OCI-M2 (cell line): ENCODE measurements around the gene ST7.
"Not testable (repeated sequence)": the region's sequence is repeated elsewhere in the genome, so short reads cannot be mapped to it uniquely, and the experiment has no call there.

Experiments
- DNase-seq: peaks from one replicate; lab custom pipeline; 2025; ENCODE audit not compliant: unreplicated experiment; lab: John Stamatoyannopoulos, UW

ST7 gene, protein sequence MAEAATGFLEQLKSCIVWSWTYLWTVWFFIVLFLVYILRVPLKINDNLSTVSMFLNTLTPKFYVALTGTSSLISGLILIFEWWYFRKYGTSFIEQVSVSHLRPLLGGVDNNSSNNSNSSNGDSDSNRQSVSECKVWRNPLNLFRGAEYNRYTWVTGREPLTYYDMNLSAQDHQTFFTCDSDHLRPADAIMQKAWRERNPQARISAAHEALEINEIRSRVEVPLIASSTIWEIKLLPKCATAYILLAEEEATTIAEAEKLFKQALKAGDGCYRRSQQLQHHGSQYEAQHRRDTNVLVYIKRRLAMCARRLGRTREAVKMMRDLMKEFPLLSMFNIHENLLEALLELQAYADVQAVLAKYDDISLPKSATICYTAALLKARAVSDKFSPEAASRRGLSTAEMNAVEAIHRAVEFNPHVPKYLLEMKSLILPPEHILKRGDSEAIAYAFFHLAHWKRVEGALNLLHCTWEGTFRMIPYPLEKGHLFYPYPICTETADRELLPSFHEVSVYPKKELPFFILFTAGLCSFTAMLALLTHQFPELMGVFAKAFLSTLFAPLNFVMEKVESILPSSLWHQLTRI

GRCh38 chr7:116953372-116953905, at the start of gene ST7:
Gene ST7, plus strand, starts transcription at chr7:116953501. Its CDS starts 40 bp downstream, at chr7:116953541.
- no peak for DNase-seq

GRCh38 chr7:116906391-116906790, 46.9 kb upstream of the ST7 start:
- DNase-seq = no peak

DNA sequence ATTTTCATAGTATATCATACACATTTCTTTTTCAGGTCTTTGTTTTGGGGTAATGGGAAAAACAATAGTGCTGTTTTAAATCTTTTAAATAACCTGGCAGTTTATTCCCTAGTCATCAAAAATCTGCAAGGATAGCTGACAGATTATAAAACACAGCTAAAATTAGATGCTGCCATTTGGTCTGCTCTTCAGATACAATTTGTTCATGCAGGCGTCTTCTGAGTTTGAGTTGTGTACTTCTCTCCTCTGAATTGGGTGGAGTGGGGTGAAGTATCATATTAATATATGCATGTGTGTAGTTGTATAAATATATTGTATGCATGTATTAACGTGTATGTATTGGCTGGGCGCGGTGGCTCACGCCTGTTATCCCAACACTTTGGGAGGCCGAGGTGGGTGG, 42.9 kb upstream of the ST7 start:
- DNase-seq = no peak

DNA sequence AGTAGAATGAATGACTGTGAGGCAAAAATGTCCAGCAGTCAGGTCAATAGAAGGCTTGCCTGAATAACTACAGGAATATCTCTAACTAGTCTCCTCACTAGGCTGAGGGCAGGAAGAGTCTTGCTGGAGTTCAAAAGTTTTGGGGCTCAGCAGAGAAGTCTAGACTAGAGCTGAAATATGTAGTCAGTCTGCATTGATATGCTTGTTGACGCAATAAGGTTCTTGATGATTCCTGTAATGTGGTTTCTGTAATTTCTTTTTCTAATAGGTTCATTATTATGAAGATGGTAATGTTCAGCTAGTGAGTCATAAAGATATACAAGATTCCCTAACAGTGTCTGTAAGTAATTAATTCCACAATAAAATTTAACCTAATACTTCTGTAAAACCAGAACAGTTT, 41.5 kb upstream of the ST7 start:
- no peak for DNase-seq

DNA sequence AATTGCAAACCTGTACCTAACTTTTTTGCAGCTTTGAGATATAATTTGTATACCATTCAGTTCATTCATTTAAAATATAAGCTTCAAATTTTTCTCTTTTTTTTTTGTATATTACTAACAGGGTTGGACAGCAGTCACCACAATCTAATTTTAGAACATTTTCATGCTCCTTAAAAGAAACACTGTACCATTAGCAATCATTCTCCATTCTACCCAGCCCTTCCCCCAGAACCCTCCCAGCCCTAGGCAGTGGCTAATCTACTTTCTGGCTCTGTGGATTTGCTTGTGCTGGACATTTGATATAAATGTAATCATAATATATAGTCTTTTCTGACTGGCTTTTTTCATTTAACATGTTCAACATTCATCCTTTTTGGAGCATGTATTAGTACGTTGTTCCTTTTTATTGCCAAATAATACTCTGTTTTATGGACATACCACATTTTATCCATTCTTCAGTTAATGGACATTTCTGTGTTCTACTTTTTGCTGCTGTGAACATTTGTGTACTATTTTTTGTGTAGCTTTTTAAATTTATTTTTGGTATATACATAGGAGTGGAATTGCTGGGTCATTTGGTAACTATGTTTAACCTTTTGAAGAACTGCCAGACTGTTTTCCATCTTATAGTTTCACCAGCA, 40.9 kb upstream of the ST7 start:
- no peak for DNase-seq

DNA sequence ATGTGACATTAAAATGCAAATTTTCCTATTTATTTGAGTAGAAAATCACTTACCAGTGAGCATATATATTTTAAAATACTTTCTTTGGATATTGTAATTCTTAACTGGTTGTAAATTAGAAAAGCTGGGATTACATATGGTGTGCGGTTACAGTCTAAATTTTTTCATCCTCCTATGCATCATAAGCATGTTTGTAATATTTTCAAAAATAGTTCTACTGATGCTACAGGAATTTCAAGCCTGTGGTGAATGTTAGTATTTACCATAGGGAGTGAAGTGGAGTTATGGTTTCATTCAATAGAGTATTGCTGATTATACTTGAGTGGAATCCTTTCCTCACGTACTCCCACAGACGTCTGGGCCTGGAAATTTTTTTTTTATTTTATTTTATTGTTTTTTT, 34.6 kb upstream of the ST7 start:
- no peak for DNase-seq

DNA sequence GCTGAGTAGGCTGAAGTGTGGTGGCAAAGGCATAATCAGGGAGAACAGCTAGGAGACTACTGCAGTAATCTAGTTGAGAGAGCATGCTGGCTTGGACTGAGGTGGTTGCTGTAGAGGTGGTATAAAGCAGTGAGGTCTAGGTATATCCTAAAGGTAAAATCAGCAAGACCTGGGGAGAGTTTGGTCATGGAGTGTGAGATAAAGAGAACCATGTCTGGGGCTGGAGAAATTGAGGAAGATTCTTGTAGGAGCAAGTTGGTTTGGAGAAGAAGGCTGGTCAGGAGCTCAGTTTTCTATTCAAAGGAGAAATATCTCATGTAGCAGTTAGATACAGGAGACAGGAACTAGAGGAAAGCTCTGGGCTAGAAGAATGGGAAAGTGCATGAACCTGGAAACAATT, 32.9 kb upstream of the ST7 start:
- DNase-seq = no peak

- DNase-seq = no peak
Measured at GRCh38 chr7:116922545-116922944, 30.8 kb upstream of the ST7 start.

GRCh38 chr7:116924741-116925140, 28.6 kb upstream of the ST7 start:
- no peak for DNase-seq

DNA sequence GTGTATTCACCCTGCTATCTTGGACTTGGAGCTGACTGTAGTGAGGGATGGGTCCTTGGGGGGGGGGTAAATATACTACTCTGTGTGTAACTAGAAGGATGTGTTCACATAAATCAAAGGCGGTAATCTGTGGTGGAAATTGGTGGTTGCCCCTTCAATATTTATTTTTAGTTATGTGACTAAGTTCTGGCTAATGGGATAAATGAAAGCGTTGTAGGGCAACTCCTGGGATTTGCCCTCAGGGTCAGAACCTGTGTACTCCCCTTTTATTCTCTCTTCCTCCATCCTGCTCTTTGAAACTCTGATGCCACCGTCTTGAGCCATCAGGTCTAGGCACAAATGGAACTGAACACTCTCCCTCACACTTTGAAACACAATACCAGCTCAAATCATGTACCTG, 24.3 kb upstream of the ST7 start:
- no peak for DNase-seq

DNA sequence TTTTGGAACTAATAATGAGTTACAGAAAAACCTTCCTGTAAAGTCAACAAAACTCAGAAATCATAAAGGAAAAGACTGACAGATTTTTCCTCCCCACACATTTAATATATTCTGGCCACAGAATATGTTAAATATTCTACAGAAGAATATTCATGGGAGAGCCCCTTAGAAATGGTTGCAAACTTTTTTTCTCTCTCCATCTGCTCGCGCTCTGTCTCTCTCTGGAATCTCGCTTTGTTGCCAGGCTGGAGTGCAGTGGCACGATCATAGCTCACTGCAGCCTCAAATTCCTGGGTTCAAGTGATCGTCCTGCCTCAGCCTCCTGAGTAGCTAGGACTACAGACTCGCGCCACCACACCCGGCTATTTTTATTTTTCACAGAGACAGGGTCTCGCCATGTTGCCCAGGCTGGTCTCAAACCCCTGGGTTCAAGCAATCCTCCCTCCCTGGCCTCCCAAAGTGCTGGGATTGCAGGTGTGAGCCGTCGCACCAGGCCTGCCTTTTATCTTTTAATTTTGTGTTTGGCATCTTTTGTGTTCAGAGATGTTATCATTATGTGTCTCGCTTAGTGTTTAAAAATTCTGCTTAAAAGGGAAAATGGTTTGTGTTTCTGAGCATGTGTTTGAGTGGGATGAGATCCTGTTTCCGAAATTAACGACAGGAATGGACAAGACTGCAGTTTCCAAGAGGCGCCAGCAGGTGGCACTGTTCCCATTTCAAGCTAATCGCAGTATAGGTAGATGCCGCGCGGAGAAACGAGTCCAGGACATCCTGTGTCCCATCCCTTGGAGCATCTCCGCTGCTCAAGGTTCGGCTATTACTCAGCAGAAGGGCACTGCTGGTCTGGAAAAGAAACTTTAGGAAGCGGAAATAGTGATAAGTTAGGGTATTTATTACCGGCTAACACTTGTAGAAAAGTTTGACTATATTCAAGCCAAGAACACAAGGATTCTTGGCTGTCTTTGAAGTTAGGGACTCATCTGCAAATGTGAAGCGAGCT, 23.1 kb upstream of the ST7 start:
- DNase-seq = peak; percentile 94

DNA sequence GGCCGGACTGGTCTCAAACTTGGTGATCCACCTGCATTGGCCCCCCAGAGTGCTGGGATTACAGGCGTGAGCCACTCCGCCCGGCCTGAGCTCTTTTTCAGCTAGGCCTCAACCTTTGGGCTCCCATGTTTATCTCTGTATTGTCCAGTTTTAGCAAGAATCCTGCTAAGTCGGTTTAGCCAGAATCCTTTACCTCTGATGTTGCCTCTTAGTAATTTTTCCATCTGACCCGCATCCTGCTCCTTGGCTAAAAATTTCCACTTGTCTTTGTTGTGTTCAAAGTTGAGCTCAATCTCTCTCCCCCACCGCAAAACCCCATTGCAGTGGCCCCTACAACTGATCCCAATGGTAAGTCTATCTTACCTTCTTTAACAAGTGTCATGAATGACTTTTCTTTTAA, 20.7 kb upstream of the ST7 start:
- no peak for DNase-seq

- no peak for DNase-seq
Measured at GRCh38 chr7:116933465-116933864, 19.8 kb upstream of the ST7 start.

GRCh38 chr7:116934580-116934979, 18.7 kb upstream of the ST7 start:
- DNase-seq = no peak

GRCh38 chr7:116936844-116937243, 16.5 kb upstream of the ST7 start:
- DNase-seq = not testable (repeated sequence)

DNA sequence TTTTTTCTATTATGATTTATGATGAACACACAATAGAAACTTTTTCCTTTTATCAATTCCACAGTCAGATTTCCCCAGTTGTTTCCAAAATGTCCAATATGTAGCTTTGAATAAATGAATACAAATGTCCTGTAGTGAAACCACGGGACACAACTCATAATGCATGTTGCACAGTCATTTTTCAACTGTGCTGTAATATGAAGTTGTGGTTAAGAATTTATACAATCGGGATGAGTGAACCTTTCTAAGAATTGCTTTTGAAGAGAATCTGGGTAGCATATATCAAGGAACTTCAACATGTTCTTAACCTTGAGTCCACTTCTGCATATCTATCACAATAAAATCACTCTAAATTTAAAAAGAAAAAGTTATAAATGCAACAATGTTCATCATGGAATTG, 14.6 kb upstream of the ST7 start:
- no peak for DNase-seq

- DNase-seq = no peak
Measured at GRCh38 chr7:116940689-116941370, 12.5 kb upstream of the ST7 start.

DNA sequence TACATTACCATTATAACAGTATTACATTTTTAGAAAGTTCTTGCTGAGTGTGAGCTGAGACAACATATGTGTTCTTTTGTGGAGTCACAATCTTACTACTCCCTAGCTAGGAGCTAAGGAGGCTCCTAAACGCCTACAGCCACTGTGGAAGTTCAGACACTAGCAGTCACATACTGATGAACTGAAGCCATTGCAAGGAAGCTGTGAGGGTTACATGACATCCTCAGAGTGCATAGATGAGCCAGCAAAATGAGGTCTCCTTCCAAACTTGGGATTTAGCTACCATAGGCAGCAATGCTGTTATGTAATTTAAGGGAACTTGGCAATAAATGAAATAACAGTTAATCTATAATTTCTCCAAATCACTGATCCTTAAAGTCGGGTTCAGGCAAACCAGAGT, 10.8 kb upstream of the ST7 start:
- no peak for DNase-seq

DNA sequence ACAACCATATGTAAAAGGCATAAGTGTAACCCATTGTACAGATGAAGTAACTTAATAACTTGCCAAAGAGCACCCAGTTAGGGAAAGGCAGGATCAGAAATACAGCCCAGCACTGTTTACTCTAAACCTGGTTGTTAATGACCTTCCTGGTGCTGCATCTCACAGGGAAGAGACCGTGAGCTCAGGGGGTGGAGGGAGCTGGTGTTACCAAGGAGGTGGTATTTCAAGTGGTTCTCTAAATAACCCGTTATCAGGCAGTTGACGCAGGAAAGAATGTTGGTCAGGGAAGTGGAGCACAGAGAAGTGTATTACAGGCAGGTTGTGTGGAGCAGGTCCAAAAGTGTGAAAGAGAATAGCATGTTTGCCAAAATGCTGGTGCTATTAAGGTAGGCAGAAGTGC, 4.4 kb upstream of the ST7 start:
- no peak for DNase-seq
